Astrocyte (in vitro differentiated cells and primary cell): ENCODE data around the gene STPG3. TPM values are rescaled to one million over a fixed set of nuclear protein-coding genes. Genes with fewer than 3 reads are reported as not detected.

Experiments
- DNase-seq: peaks from one replicate; pipeline ENCODE4 v3.0.0-alpha.2; 2010; ENCODE audit warnings: low read depth
- FAIRE-seq: peaks from 2 replicates; lab custom pipeline; 2011; peaks lifted over from hg19 to GRCh38; lab: Jason Lieb, UNC
- H2AFZ ChIP-seq: 2 replicates; pipeline ENCODE4 v1.6.0; 2012; ENCODE audit warnings: low read depth, low read length, inconsistent platforms
- H3K27ac ChIP-seq: 2 replicates; pipeline ENCODE4 v1.5.1; 2011; ENCODE audit warnings: low read depth, low read length, inconsistent platforms
- H3K27me3 ChIP-seq: 2 replicates; pipeline ENCODE4 v1.6.0; 2011; ENCODE audit warnings: low read length, inconsistent platforms; ENCODE audit not compliant: insufficient read depth
- H3K36me3 ChIP-seq: 2 replicates; pipeline ENCODE4 v1.5.1; 2011; ENCODE audit warnings: low read length, inconsistent platforms; ENCODE audit not compliant: insufficient read depth
- H3K4me1 ChIP-seq: 2 replicates; pipeline ENCODE4 v1.5.1; 2011; ENCODE audit warnings: low read length, inconsistent platforms; ENCODE audit not compliant: insufficient read depth
- H3K4me2 ChIP-seq: 2 replicates; pipeline ENCODE4 v1.6.0; 2012; ENCODE audit warnings: low read length, inconsistent platforms
- H3K4me3 ChIP-seq: 2 replicates; pipeline ENCODE4 v1.5.1; 2011; ENCODE audit warnings: low read depth, mild to moderate bottlenecking, low read length, inconsistent platforms; ENCODE audit not compliant: insufficient read depth
- H3K79me2 ChIP-seq: 2 replicates; pipeline ENCODE4 v1.6.0; 2012; ENCODE audit warnings: mild to moderate bottlenecking, low read length, inconsistent platforms; ENCODE audit not compliant: insufficient read depth
- H3K9ac ChIP-seq: 2 replicates; pipeline ENCODE4 v1.6.0; 2012; ENCODE audit warnings: mild to moderate bottlenecking, low read length, inconsistent platforms
- H3K9me3 ChIP-seq: 2 replicates; pipeline ENCODE4 v1.5.1; 2012; ENCODE audit warnings: low read depth, mild to moderate bottlenecking, low read length, inconsistent platforms; ENCODE audit not compliant: insufficient read depth
- H4K20me1 ChIP-seq: 2 replicates; pipeline ENCODE4 v1.6.0; 2012; ENCODE audit warnings: low read length, inconsistent platforms; ENCODE audit not compliant: insufficient read depth
- H3K27ac Mint-ChIP-seq: one replicate; pipeline ENCODE4 v1.8.0; 2021; ENCODE audit warnings: mild to moderate bottlenecking, mixed read lengths; ENCODE audit not compliant: unreplicated experiment
- H3K27me3 Mint-ChIP-seq: one replicate; pipeline ENCODE4 v1.8.0; 2021; ENCODE audit warnings: low read depth, mixed read lengths; ENCODE audit not compliant: unreplicated experiment
- H3K36me3 Mint-ChIP-seq: one replicate; pipeline ENCODE4 v1.8.0; 2021; ENCODE audit warnings: low read depth, mixed read lengths; ENCODE audit not compliant: unreplicated experiment
- H3K4me1 Mint-ChIP-seq: one replicate; pipeline ENCODE4 v1.8.0; 2021; ENCODE audit warnings: low read depth, mixed read lengths; ENCODE audit not compliant: unreplicated experiment
- H3K4me3 Mint-ChIP-seq: one replicate; pipeline ENCODE4 v1.8.0; 2021; ENCODE audit warnings: mild to moderate bottlenecking, moderate library complexity, mixed read lengths; ENCODE audit not compliant: unreplicated experiment
- H3K9me3 Mint-ChIP-seq: one replicate; pipeline ENCODE4 v1.8.0; 2021; ENCODE audit warnings: mild to moderate bottlenecking, mixed read lengths; ENCODE audit not compliant: unreplicated experiment
- EZH2 ChIP-seq: IDR thresholded peaks from 2 replicates; pipeline ENCODE4 v1.6.1; 2012; ENCODE audit warnings: mild to moderate bottlenecking, low read length, inconsistent platforms; ENCODE audit not compliant: insufficient read depth
- total RNA-seq: library from RNA; stranded (reverse); gene quantifications from 2 replicates; pipeline ENCODE4 v1.2.1, GENCODE V29; 2021
- TF ChIP-seq, protein P1 (sequence below): IDR thresholded peaks from 2 replicates; pipeline ENCODE4 v1.5.1; 2011; ENCODE audit warnings: low read depth, mild to moderate bottlenecking, inconsistent platforms, low read length, moderate library complexity; ENCODE audit not compliant: insufficient read depth

STPG3 gene
- total RNA-seq, 1 donor from 2014 or later: not detected

DNA sequence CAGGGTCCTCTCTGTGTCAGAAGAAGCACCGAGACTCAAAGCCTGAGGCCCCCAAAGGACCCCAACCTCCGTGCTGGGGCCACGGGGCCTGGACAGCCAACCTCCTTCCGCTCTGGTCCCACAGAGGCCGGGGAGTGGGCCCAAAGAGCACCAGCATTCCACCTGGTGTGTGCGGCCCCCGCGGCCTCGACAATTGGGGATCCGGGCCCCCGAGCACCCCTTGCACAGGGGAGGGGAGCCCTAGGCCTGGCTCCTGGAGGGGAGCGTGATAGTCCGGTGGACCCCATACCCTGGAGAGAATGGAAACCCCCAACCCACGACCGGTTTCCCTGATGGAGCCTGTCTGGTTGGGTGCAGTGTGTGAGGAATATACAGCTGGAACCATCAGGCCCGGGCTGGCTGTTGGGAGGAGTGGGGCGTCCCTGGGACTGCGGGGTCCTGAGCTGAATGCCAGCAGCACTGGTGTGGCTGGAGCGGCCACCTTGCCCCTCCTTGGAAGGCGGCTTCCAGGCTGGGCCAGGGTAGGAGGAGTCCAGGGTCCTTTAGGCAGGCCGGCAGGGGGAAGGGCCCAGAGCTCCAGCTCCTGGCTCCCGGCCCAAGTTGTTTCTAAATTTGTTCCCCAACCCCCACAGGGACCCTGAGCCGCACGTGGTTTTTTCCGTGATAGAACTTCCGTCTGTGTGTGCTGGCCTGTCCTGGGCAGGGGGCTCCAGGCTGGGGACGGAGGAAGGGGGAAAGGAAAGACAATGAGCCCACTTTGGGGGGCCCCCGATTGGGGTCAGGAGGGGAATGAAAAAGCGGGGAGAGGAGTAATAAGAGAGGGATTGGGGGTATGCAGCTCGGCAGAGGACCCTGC, 25.6 kb downstream of the STPG3 start:
- Histone ChIP-seq H3K9me3 (no peaks in the 10 kb centered on the region), H4K20me1 (peaks cover 50% of the 10 kb centered on the region), H2AFZ (no peak overlapping the region), H3K79me2 (peaks cover 28% of the 10 kb centered on the region), H3K4me1 (peaks cover 32% of the 10 kb centered on the region), H3K4me3 (peak overlapping the region; percentile 73), H3K27ac (peak overlapping the region; percentile 50), H3K4me2 (peak overlapping the region; percentile 93), H3K9ac (peak overlapping the region; percentile 74), H3K27me3 (no peaks in the 10 kb centered on the region), H3K36me3 (no peaks in the 10 kb centered on the region)
- FAIRE-seq (no peak), DNase-seq (peak; percentile 12)
- Mint-ChIP-seq H3K4me3 (peak overlapping the region; percentile 77), H3K27ac (no peak overlapping the region), H3K4me1 (no peaks in the 10 kb centered on the region), H3K36me3 (no peaks in the 10 kb centered on the region), H3K9me3 (no peaks in the 10 kb centered on the region), H3K27me3 (no peaks in the 10 kb centered on the region)
- TF ChIP-seq EZH2: no peak
- TF ChIP-seq, protein P1, sequence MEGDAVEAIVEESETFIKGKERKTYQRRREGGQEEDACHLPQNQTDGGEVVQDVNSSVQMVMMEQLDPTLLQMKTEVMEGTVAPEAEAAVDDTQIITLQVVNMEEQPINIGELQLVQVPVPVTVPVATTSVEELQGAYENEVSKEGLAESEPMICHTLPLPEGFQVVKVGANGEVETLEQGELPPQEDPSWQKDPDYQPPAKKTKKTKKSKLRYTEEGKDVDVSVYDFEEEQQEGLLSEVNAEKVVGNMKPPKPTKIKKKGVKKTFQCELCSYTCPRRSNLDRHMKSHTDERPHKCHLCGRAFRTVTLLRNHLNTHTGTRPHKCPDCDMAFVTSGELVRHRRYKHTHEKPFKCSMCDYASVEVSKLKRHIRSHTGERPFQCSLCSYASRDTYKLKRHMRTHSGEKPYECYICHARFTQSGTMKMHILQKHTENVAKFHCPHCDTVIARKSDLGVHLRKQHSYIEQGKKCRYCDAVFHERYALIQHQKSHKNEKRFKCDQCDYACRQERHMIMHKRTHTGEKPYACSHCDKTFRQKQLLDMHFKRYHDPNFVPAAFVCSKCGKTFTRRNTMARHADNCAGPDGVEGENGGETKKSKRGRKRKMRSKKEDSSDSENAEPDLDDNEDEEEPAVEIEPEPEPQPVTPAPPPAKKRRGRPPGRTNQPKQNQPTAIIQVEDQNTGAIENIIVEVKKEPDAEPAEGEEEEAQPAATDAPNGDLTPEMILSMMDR: no peak

DNA sequence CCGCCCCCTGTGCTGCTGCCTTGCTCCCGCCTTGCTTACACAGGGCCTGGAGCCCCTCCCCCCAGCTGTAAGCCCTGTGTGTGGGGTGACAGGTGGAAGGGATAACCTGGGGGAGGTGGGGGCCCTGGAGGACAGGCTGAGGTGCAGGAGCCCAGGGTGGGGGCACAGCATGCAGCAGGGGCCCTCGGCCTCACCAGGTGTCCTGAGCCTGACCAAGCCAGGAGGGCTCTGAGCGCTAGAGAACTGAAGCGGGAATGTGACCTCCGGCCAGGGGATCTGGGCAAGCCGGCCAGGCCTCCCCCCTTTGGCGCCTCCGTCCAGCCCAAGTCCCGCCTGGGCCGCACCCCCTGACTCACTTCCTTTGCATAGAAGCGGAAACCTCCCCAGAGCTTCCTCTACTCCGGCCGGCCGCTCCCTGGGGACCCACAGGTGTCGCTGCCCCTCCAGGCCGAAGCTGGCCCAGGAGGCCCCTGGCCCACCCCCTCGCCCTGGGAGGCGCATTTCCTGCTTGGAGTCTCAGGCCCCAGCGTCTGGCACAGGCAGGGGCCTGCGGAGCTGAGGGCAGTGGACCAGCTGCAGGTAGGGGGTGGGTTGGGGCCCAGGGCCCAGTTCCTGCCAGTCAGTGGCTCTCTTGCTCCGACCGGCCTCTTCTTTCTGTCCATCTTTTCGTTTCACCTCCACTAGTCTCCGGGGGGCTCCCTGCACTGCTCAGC, 26.4 kb downstream of the STPG3 start, which contains the start of gene TOR4A:
Gene TOR4A (plus strand): TSS at position 398 of the 713 bp plus-strand sequence. CDS start 964 bp downstream, outside the sequence.
- DNase-seq (peak; percentile 75), FAIRE-seq (no peak)
- Histone ChIP-seq H3K4me2 (peak within 1 kb of the TSS; percentile 93), H3K27me3 (no peaks in the 10 kb centered on the region), H4K20me1 (peaks cover 52% of the 10 kb centered on the region), H3K36me3 (no peaks in the 10 kb centered on the region), H3K79me2 (peaks cover 28% of the 10 kb centered on the region), H3K9me3 (no peaks in the 10 kb centered on the region), H3K4me3 (peak within 1 kb of the TSS; percentile 73), H2AFZ (no peak within 1 kb of the TSS), H3K27ac (peak within 1 kb of the TSS; percentile 50), H3K4me1 (peaks cover 32% of the 10 kb centered on the region), H3K9ac (peak within 1 kb of the TSS; percentile 74)
- H3K4me1 Mint-ChIP-seq: no peaks in the 10 kb centered on the region
- no peak within 1 kb of the TSS for H3K27ac Mint-ChIP-seq
- no peaks in the 10 kb centered on the region for H3K9me3 Mint-ChIP-seq
- peaks cover under 1% of the 10 kb centered on the region for H3K36me3 Mint-ChIP-seq
- TF ChIP-seq, protein P1: no peak
- TF ChIP-seq EZH2: no peak
- H3K4me3 Mint-ChIP-seq: peak within 1 kb of the TSS; percentile 80
- no peaks in the 10 kb centered on the region for H3K27me3 Mint-ChIP-seq
